LNCAP (cell line): ENCODE data around the gene SYT7.

Experiments used
- CTCF ChIP-seq: fragments of 450-650 bp; IDR thresholded peaks from 2 replicates; pipeline ENCODE4 v1.5.1; 2017; ENCODE audit warnings: mild to moderate bottlenecking

Gene SYT7

DNA sequence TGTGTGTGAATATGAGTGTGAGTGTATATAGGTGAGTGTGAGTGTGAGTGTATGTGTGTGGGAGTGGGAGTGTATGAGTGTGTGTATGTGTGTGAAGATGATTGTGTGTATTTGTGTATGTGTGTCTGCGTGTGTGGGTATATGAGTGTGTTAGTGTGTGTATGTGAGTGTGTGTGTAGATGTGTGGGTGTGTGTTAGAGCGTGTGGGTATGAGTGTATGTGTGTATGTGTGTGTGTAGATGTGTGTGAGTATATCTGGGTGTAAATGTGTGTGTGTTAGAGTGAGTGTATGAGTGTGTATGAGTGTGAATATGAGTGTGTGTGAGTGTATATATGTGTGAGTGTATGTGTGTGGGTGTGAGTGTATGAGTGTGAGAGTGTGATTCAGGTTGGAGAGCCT lies 83.4 kb downstream of the SYT7 start:
- TF ChIP-seq CTCF = no peak

DNA sequence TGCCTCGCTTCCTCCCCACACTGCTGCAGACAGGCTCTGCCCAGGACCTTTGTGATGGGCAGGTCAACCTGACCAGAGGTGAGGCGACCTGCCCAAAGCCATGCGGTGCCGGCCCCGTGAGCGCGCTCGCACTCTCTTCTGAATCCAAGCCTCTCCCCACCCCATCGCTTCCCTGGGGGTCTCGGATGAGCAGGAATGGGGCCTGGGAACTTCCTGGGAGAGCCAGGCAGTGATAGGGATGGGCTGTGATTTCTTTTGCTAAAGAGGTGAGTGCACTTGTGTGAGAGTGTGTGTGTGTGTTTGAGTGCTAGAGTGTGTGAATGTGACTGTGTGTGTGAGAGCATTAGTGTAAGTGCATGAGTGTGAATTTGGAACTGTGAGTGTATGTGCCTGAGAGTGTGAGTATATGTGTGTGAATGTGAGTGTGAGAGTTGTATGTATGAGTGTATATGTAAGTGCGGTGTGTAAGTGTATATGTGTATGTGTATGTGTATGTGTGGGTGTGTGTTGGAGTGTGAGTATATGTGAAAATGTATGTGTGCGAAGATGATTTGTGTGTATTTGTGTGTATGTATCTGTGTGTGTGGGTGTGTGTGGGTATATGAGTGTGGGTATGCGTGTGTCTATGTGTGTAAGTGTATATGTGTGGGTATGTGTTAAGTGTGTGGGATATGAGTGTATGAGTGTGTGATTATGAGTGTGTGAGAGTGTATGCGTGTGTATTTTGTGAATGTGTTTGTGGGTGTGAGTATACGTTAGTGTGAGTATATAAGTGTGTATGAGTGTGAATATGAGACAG lies 84.1 kb downstream of the SYT7 start:
- TF ChIP-seq CTCF = no peak

- no peak for TF ChIP-seq CTCF
Measured at GRCh38 chr11:61495801-61496601, 84.9 kb downstream of the SYT7 start.

- TF ChIP-seq CTCF = no peak
Measured at GRCh38 chr11:61494381-61494961, 86.4 kb downstream of the SYT7 start.

GRCh38 chr11:61491736-61492395 lies 89.0 kb downstream of the SYT7 start:
- no peak for TF ChIP-seq CTCF

DNA sequence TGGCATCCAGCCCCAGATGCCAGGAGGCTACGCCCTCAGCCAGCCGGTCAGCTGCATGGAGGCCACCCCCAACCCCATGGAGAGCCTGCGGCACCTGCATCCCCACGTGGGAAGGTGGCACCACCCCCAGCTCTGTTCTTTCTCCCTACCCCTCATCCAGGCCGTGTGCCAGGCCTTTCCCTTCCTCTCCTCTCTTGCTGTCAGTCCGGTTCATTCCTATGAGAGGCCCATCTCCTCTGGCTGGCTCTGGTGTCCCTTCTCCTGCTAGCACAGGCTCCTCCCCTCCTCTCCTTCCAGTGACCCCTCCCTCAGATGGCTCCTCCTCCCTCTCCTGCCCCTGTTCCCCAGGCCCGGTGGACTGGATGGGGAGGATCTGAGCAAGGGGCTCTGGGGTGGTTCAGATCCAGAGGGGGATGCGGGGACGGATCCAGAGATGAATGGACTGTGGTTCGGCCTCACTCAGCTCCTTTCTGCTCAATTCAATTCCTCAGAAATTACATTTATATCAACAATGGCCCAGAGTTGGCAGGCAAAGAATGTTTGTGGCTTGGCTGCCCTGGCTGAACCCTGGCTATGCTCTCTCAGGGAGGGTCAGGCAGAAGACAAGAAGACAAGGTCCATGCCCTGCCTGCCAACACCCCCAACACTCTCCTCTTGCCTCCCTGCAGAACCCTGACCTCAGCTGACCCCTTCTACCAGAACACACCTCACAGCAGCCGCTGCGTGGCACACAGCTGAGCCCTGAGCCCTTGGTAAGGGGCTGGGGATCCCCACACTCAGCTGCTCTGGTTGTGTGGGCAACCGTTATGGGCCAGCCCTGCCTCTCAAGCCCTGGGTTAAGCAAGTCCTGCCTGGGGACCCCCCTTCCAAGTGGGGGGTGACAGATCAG lies 90.8 kb downstream of the SYT7 start:
- TF ChIP-seq CTCF = no peak
